GM12878 (cell line): Measurements from ENCODE around the gene KLKB1. TPM values are rescaled to one million over a fixed set of nuclear protein-coding genes. Genes with fewer than 3 reads are reported as not detected.

Source experiments
- ATAC-seq: fragments of 200-7000 bp; cut with Tn5 transposase; 3 replicates; pipeline ENCODE4 v1.9.1; 2020; ENCODE audit warnings: mild to moderate bottlenecking, moderate library complexity
- BruUV-seq: library from RNA; stranded (reverse); fragments of 400-500 nt; replicated peaks from 2 replicates; lab custom pipeline; 2021; lab: Mats Ljungman, UMichigan
- CTCF ChIA-PET: fragments of 300-600 bp; sonication (Branson Sonifier 250); formaldehyde crosslinking; extraction: SDS; loops from one replicate; lab custom pipeline; 2021; ENCODE audit warnings: inconsistent platforms; lab: Yijun Ruan, JAX
- POLR2A ChIA-PET: fragments of 350-600 bp; formaldehyde crosslinking; extraction: SDS; loops from one replicate; lab custom pipeline; 2021; ENCODE audit warnings: inconsistent platforms; lab: Charles Lee
- RAD21 ChIA-PET: fragments of 300-600 bp; sonication (Branson Sonifier 250); formaldehyde crosslinking; loops from one replicate; lab custom pipeline; 2023; ENCODE audit warnings: antibody characterized with exemption; ENCODE audit not compliant: unreplicated experiment; lab: Charles Lee
- SMC1A ChIA-PET: fragments of 300-600 bp; sonication (Branson Sonifier 250); formaldehyde crosslinking; loops from one replicate; lab custom pipeline; 2023; ENCODE audit not compliant: unreplicated experiment, uncharacterized antibody; lab: Charles Lee
- DNase-seq: peaks from one replicate; pipeline ENCODE4 v3.0.0-alpha.2; 2011; ENCODE audit warnings: low read depth, low spot score
- FAIRE-seq: peaks from 3 replicates; lab custom pipeline; 2011; peaks lifted over from hg19 to GRCh38; lab: Jason Lieb, UNC
- H2AFZ ChIP-seq: 2 replicates; pipeline ENCODE4 v1.6.0; 2011; ENCODE audit warnings: low read depth, low read length, control low read depth; ENCODE audit not compliant: control insufficient read depth
- H3K27ac ChIP-seq: 2 replicates; pipeline ENCODE4 v1.5.1; 2011; ENCODE audit warnings: control low read depth; ENCODE audit not compliant: control insufficient read depth, insufficient read depth
- H3K27me3 ChIP-seq, 2 experiments: replicated peaks in 1 of 2; 2 replicates each; pipeline versions ENCODE4 v1.6.0 to v1.6.1; 2011; ENCODE audit warnings: low read length in 1 of 2; ENCODE audit not compliant: control insufficient read depth in 2 of 2, insufficient read depth in 2 of 2
- H3K36me3 ChIP-seq, 2 experiments: 2 replicates each; pipeline ENCODE4 v1.5.1; 2011; ENCODE audit warnings: low read length in 1 of 2; ENCODE audit not compliant: control insufficient read depth in 2 of 2, insufficient read depth in 2 of 2
- H3K4me1 ChIP-seq: 2 replicates; pipeline ENCODE4 v1.6.1; 2011; ENCODE audit warnings: mild to moderate bottlenecking, low read length, moderate library complexity, mixed read lengths; ENCODE audit not compliant: control insufficient read depth, insufficient read depth
- H3K4me2 ChIP-seq: 2 replicates; pipeline ENCODE4 v1.6.0; 2011; ENCODE audit warnings: control low read depth; ENCODE audit not compliant: control insufficient read depth, insufficient read depth
- H3K4me3 ChIP-seq: fragments of 200-600 bp; sonication (generic); 2 replicates; pipeline ENCODE4 v1.5.1; 2016
- H3K79me2 ChIP-seq: 2 replicates; pipeline ENCODE4 v1.6.0; 2011; ENCODE audit warnings: low read length; ENCODE audit not compliant: control insufficient read depth, insufficient read depth
- H3K9ac ChIP-seq: 2 replicates; pipeline ENCODE4 v1.8.0; 2011; ENCODE audit warnings: low read length, control low read depth, mixed read lengths; ENCODE audit not compliant: control insufficient read depth, insufficient read depth
- H3K9me3 ChIP-seq: replicated peaks from 3 replicates; pipeline ENCODE4 v1.5.1; 2011; ENCODE audit warnings: mild to moderate bottlenecking, low read length; ENCODE audit not compliant: control insufficient read depth, insufficient read depth
- H4K20me1 ChIP-seq: 2 replicates; pipeline ENCODE4 v1.6.0; 2011; ENCODE audit not compliant: control insufficient read depth, insufficient read depth
- BRCA1 ChIP-seq: IDR thresholded peaks from 2 replicates; pipeline ENCODE4 v1.6.1; 2011; ENCODE audit warnings: low read depth, low read length, improper control_type of control experiment
- CREM ChIP-seq: IDR thresholded peaks from 2 replicates; pipeline ENCODE4 v1.6.1; 2014; ENCODE audit warnings: antibody characterized with exemption, low read depth
- EP300 ChIP-seq, 2 experiments: fragments of 150-350 bp in 1 of 2; IDR thresholded peaks; 2 replicates each; pipeline ENCODE4 v1.6.1; 2011 to 2012; ENCODE audit warnings: low read depth in 2 of 2, low read length in 2 of 2, borderline replicate concordance in 1 of 2, improper control_type of control experiment in 1 of 2, inconsistent platforms in 1 of 2; ENCODE audit not compliant: control insufficient read depth in 1 of 2
- IKZF2 ChIP-seq, 2 experiments: fragments of 450-650 bp; IDR thresholded peaks; 2 replicates each; pipeline ENCODE4 v1.6.1; 2017; ENCODE audit warnings: mild to moderate bottlenecking in 2 of 2, moderate library complexity in 2 of 2
- MYB ChIP-seq: fragments of 150-350 bp; IDR thresholded peaks from 2 replicates; pipeline ENCODE4 v1.6.1; 2014; ENCODE audit warnings: mild to moderate bottlenecking, low read depth, low read length, borderline replicate concordance
- PBX3 ChIP-seq: IDR thresholded peaks from 2 replicates; pipeline ENCODE4 v1.6.1; 2011; ENCODE audit warnings: mild to moderate bottlenecking, low read depth, low read length, moderate library complexity; ENCODE audit not compliant: insufficient replicate concordance
- RBBP5 ChIP-seq: fragments of 200-600 bp; sonication (generic); conservative IDR thresholded peaks from 2 replicates; pipeline ENCODE4 v1.6.1; 2016
- SUPT20H ChIP-seq: IDR thresholded peaks from 2 replicates; pipeline ENCODE4 v1.6.1; 2011; ENCODE audit warnings: low read depth, mild to moderate bottlenecking, low read length, moderate library complexity, borderline replicate concordance; ENCODE audit not compliant: control insufficient read depth
- TCF3 ChIP-seq: IDR thresholded peaks from 2 replicates; pipeline ENCODE4 v1.6.1; 2012; ENCODE audit warnings: low read depth, mild to moderate bottlenecking, low read length, borderline replicate concordance; ENCODE audit not compliant: insufficient read depth
- ZBTB40 ChIP-seq: fragments of 450-650 bp; IDR thresholded peaks from 2 replicates; pipeline ENCODE4 v1.6.1; 2016; ENCODE audit warnings: mild to moderate bottlenecking, moderate library complexity, borderline replicate concordance
- ZNF384 ChIP-seq: IDR thresholded peaks from 2 replicates; pipeline ENCODE4 v1.6.1; 2012; ENCODE audit warnings: low read depth, mild to moderate bottlenecking, low read length, improper control_type of control experiment, borderline replicate concordance
- ZZZ3 ChIP-seq: IDR thresholded peaks from 2 replicates; pipeline ENCODE4 v1.6.1; 2011; ENCODE audit warnings: low read depth; ENCODE audit not compliant: control insufficient read depth, insufficient read length
- WGBS: methylation state at CpG from one replicate; pipeline ENCODE4 v1.1.6; 2016; ENCODE audit warnings: low lambda C conversion rate; ENCODE audit not compliant: insufficient replicate concordance, insufficient coverage; ENCODE audit errors: missing lambda C conversion rate; 5-methylcytosine and 5-hydroxymethylcytosine counted together
- in situ Hi-C: fragments of 300-500 bp; cut with MboI; formaldehyde crosslinking; loops from 9 replicates; pipeline ENCODE4 v1.14.3; 2018; ENCODE audit warnings: mixed read lengths
- intact Hi-C: fragments of 100-400 bp; cut with micrococcal nuclease; formaldehyde crosslinking; loops from one replicate; pipeline ENCODE4 v1.14.2; 2022; ENCODE audit not compliant: unreplicated experiment
- polyA plus RNA-seq, 11 experiments: library from polyadenylated mRNA; depleted of rRNA in 4 of 11; unstranded in 6 of 11; stranded (reverse) in 5 of 11; fragments of >200 nt; fragmentation: Nextera tagmentation in 4 of 11; fragmentation: Illumina TruSeq in 1 of 11; extraction: Ambion mirVana in 4 of 11; extraction: Trizol in 1 of 11; gene quantifications; 1 replicate in 1 of 11; 2 replicates in 10 of 11; pipeline versions ENCODE4 v1.2.1 to v1.2.3, GENCODE V29; 2011 to 2016; ENCODE audit warnings: inconsistent platforms in 2 of 11, missing spikeins in 2 of 11, low read depth in 1 of 11
- total RNA-seq, 4 experiments: library from RNA; depleted of rRNA in 3 of 4; stranded (reverse); fragments of >200 nt in 3 of 4; fragmentation: Illumina TruSeq in 1 of 4; extraction: Trizol in 1 of 4; gene quantifications; 2 replicates each; pipeline versions ENCODE4 v1.2.1 to v1.2.3, GENCODE V29; 2013 to 2021
- TF ChIP-seq, protein P1 (sequence below): IDR thresholded peaks from 2 replicates; pipeline ENCODE4 v1.6.1; 2011; ENCODE audit warnings: borderline replicate concordance, low read depth, mild to moderate bottlenecking, moderate library complexity, mixed read lengths, low read length; ENCODE audit not compliant: insufficient read depth; ENCODE audit errors: extremely low read length

The KLKB1 gene
- total and polyA plus RNA-seq, 10 of the 15 experiments (the other 5 are each of a cell fraction or from before 2014, with no cell fraction given): 0.04 TPM; not detected in 9

GRCh38 chr4:186216465-186217024 is 10.8 kb upstream of the KLKB1 start:
- Histone ChIP-seq H3K9ac (no peak overlapping the region), H3K27me3 (no peaks in the 10 kb centered on the region), H3K4me1 (no peaks in the 10 kb centered on the region), H4K20me1 (no peaks in the 10 kb centered on the region), H3K79me2 (no peaks in the 10 kb centered on the region), H2AFZ (no peak overlapping the region), H3K36me3 (no peaks in the 10 kb centered on the region), H3K4me3 (no peak overlapping the region), H3K4me2 (no peak overlapping the region), H3K27ac (no peak overlapping the region), H3K9me3 (no peaks in the 10 kb centered on the region)
- ChIA-PET RAD21 (no interaction called here), POLR2A (no interaction called here), SMC1A (no interaction called here), CTCF (no interaction called here)
- in situ Hi-C loops (no loop called here), intact Hi-C loops (no loop called here)
- ATAC-seq (no peak), FAIRE-seq (no peak), DNase-seq (no peak)
- 53% methylated on average over 8 of the region's 8 CpGs for WGBS
- TF ChIP-seq ZNF384 (no peak), ZBTB40 (no peak), IKZF2 (IDR thresholded peaks at IDR 0.05) (no peak), RBBP5 (no peak), MYB (no peak), BRCA1 (no peak), SUPT20H (no peak), ZZZ3 (no peak), EP300 (IDR thresholded peaks at IDR 0.05; ENCODE audit: borderline replicate concordance in 1 of 2, control insufficient read depth in 1 of 2, low read depth in 2 of 2, low read length in 2 of 2) (no peak), TCF3 (no peak), CREM (no peak), PBX3 (no peak)
- TF ChIP-seq, protein P1, sequence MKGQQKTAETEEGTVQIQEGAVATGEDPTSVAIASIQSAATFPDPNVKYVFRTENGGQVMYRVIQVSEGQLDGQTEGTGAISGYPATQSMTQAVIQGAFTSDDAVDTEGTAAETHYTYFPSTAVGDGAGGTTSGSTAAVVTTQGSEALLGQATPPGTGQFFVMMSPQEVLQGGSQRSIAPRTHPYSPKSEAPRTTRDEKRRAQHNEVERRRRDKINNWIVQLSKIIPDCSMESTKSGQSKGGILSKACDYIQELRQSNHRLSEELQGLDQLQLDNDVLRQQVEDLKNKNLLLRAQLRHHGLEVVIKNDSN: no peak
- no TSS peak for BruUV-seq
